Skin epidermis (tissue), 12 donors: ENCODE data around the gene DNM2.
"Not testable (repeated sequence)": the region's sequence is repeated elsewhere in the genome, so short reads cannot be mapped to it uniquely, and the experiment has no call there.

ENCODE experiments used
- H3K27ac ChIP-seq, 21 experiments: fragments of 200-600 bp; sonication (generic) in 11 of 21; one replicate each; pipeline ENCODE4 v1.5.0; 2020; ENCODE audit warnings: mild to moderate bottlenecking in 3 of 21, inconsistent platforms in 2 of 21, moderate library complexity in 2 of 21
- H3K4me3 ChIP-seq, 7 experiments: fragments of 200-600 bp; sonication (generic) in 2 of 7; one replicate each; pipeline ENCODE4 v1.5.0; 2020; ENCODE audit warnings: inconsistent platforms in 2 of 7, mild to moderate bottlenecking in 2 of 7, moderate library complexity in 1 of 7

DNM2 gene

GRCh38 chr19:10719466-10719961 is 1.6 kb downstream of the DNM2 start:
- Histone ChIP-seq H3K4me3 (peak overlapping the region; percentile 75 to 100 (median 97)), H3K27ac (peak overlapping the region in 18 of 21 experiments; percentile 82 to 99 (median 94))

GRCh38 chr19:10720607-10721125 is 2.8 kb downstream of the DNM2 start:
- Histone ChIP-seq H3K4me3 (no peak overlapping the region), H3K27ac (no peak overlapping the region)

DNA sequence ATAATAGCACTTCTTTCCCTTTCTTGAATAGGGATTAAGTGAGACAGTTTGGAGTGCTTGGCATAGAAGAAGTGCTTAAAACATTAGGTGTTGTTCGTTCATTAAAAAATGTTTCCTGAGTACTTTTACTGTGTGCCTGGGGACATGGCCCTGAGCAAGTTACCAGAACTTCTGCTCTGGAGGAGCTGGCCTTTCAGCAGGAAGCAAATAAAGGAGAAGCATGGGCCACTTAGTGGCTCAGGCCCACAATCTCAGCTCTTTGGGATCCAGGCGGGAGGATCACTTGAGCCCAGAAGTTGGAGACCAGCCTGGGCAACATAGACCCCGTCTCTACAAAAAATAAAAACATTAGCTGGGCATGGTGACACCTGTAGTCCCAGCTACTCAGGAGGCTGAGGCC is 5.7 kb downstream of the DNM2 start:
- Histone ChIP-seq H3K4me3 (no peak overlapping the region), H3K27ac (no peak overlapping the region)

GRCh38 chr19:10724573-10725071 is 6.7 kb downstream of the DNM2 start:
- H3K27ac ChIP-seq: peak overlapping the region in 7 of 21 experiments; percentile 8 to 55 (median 26)

GRCh38 chr19:10725415-10725814 is 7.5 kb downstream of the DNM2 start:
- no peak overlapping the region for H3K4me3 ChIP-seq
- H3K27ac ChIP-seq: peak overlapping the region in 2 of 21 experiments; percentile 15 to 24

More at GRCh38 chr19:10724573-10725071, 6.7 kb downstream of the DNM2 start:
- H3K4me3 ChIP-seq: no peak overlapping the region

- Histone ChIP-seq H3K27ac (no peak overlapping the region), H3K4me3 (no peak overlapping the region)
These were observed 8.4 kb downstream of the DNM2 start for GRCh38 chr19:10726268-10726667.

DNA sequence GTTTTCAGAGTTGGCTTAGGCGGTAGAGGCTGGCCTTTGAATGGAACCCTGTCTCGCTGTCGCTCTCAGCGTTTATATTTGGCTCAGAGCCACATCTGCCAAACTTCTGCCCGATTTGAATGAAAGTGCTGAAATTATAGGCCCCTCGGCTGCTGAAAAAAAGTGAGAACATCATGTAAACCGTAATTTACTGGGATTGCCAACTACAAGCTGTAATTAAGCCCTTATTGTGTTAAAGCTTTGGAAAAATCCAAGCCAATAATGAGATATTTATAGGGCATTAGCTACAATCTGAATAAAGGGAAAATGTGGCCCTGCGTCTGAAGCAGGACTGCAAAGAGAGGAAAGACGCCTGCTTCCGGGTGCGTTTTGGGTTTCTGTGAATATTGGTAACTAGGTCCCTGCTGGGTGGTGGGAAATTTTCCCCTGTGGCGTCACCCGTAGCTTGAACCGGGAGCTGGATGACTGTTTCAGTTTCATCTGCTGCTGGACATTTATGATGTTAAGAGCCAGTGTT is 9.9 kb downstream of the DNM2 start:
- peak overlapping the region in 4 of 21 experiments; percentile 3 to 49 (median 32) for H3K27ac ChIP-seq
- no peak overlapping the region for H3K4me3 ChIP-seq

GRCh38 chr19:10729411-10729810 is 11.5 kb downstream of the DNM2 start:
- Histone ChIP-seq H3K27ac (peak overlapping the region in 2 of 21 experiments; percentile 31 to 68), H3K4me3 (no peak overlapping the region)

- H3K4me3 ChIP-seq: no peak overlapping the region
- peak overlapping the region in 19 of 21 experiments; percentile 18 to 84 (median 65) for H3K27ac ChIP-seq
These were observed 13.1 kb downstream of the DNM2 start for GRCh38 chr19:10730932-10731331.

- Histone ChIP-seq H3K4me3 (no peak overlapping the region), H3K27ac (no peak overlapping the region)
These were observed 17.9 kb downstream of the DNM2 start for GRCh38 chr19:10735741-10736140.

- Histone ChIP-seq H3K4me3 (no peak overlapping the region), H3K27ac (no peak overlapping the region)
These were observed 18.3 kb downstream of the DNM2 start for GRCh38 chr19:10736189-10736588.

GRCh38 chr19:10736916-10737551 is 19.2 kb downstream of the DNM2 start:
- peak overlapping the region in 1 of 21 experiments; percentile 31 for H3K27ac ChIP-seq

DNA sequence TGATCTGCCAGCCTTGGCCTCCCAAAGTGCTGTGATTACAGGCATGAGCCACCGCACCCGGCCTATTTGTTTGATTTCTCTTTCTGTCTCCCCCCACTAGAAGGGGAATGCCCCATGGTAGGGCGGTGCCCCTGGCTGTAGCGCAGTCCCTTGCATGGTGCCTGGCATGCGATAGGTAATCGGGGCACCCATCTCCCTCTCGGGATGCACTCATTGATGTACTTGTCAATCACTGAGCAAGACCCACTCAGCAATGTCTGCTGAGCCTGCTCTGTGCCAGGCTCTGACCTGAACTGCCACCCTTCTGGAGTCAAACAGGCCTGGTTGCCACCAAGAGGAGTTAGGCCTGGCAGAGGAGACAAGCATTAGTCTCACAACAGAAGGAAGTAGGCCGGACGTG is 19.8 kb downstream of the DNM2 start:
- Histone ChIP-seq H3K4me3 (no peak overlapping the region), H3K27ac (peak overlapping the region in 5 of 21 experiments; percentile 5 to 56 (median 37))

More at GRCh38 chr19:10736916-10737551, 19.2 kb downstream of the DNM2 start:
- no peak overlapping the region for H3K4me3 ChIP-seq

GRCh38 chr19:10740798-10741197 is 22.9 kb downstream of the DNM2 start:
- Histone ChIP-seq H3K4me3 (no peak overlapping the region), H3K27ac (no peak overlapping the region)

DNA sequence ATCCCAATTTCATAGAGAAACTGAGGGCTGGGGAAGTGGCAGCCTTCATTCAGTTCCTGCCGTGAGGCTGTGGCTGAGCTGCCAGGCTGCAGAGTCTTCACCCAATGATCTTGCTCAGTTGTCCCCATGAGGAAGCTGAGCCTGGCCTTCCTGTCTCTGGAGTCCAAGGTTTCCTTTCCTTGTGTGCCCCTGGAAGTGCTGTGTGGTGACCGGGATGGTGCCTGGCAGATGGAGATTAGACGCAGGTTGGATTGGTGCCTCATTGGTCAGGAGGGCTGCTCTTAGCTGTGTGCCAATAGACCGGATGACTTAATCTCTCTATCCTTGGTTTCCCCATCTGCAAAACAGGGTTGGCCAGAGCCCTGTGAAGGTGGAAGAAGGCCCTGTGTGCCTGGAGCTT is 24.6 kb downstream of the DNM2 start:
- no peak overlapping the region for H3K4me3 ChIP-seq
- peak overlapping the region in 2 of 21 experiments; percentile 6 to 10 for H3K27ac ChIP-seq

DNA sequence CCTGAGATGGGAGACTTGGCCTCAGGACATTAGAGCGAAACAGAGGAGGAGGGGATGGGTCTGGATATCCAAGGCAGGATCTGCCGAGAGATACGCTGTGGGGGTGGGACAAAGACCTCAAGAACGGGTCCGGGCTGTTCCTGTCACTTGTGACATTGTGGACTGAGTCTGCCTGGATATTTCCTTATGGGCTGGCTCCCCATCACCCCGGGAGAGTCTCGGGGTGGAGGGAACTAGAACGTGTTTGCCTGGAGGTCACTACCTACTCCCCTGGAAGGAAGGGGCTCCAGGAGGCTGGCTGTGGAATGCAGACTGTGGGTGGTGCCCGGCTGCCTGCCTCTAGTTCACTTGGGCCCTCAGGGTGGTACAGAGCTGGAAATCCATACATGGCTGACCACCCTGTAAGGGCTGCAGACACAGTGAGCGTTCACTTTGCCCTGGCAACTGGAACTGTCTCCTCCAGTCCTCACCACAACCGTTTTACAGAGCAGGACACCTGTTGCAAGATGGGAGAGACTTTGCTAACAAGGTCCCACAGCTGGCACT is 26.4 kb downstream of the DNM2 start:
- peak overlapping the region in 8 of 21 experiments; percentile 11 to 44 (median 22) for H3K27ac ChIP-seq
- no peak overlapping the region for H3K4me3 ChIP-seq

DNA sequence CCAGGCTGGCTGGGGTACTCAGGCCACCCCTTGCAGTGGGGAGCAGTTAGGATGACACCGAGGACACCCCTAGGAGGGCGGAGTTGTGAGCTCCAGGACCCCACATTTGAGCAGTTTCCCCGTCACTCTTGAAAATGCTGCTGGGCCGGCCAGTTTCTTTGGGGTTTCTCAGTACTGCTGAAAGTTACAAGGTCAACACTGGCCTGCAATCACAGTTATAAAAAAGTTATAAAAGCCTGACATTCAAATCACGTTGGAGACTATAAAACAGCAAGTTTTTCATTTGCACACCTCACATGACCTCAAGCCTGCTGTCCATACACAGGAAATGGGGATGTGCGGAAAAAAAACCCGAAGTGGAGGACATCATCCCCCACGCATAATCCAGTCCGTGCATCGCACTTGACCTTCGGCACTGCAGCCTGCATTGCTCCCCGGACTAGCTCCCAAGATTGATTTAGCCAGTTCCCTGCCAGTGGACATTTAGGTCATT is 27.0 kb downstream of the DNM2 start:
- peak overlapping the region in 5 of 21 experiments; percentile 13 to 44 (median 16) for H3K27ac ChIP-seq

GRCh38 chr19:10746437-10746836 is 28.6 kb downstream of the DNM2 start:
- not testable (repeated sequence) for H3K4me3 ChIP-seq, H3K27ac ChIP-seq

More for the DNA sequence above, 27.0 kb downstream of the DNM2 start:
- no peak overlapping the region for H3K4me3 ChIP-seq

DNA sequence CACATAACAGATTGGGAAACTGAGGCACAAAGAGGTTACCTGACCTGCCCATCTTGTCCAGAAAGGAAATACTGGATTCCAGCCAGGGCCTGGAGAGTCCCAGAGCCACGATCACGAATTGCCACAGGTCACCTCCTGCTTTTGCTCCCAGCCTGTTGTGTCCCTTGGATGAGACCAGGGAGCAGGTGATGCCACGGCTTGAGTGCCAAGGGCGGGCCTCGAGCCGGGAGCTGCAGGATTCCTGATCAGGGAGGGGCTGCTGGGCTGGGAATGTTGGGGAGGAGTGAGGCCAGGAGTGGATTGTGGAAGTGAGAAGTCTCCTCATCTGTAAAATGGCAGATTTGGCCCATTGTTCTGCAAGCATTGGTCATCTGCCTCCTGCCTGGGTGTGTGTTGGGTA is 29.4 kb downstream of the DNM2 start:
- peak overlapping the region in 11 of 21 experiments; percentile 1 to 79 (median 59) for H3K27ac ChIP-seq
- no peak overlapping the region for H3K4me3 ChIP-seq

DNA sequence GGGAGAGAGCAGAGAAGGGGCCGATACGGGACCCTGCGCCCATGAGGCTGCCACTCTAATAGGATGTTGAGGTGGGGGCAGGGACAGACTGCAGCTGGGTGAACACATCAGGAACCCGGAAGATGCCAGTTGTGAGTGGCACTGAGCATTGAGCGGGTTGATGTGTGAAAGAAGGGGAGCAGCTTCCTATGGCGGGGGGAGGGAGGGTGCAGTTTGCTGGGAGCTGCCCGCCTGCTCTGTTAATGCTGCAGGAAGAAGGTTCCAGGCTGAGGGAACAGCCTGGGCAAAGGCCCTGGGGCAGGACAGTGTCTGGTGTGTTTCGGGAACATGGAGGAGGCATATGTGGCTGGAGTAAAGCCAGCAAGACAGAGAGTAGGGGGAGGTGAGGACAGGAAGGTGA is 29.8 kb downstream of the DNM2 start:
- H3K4me3 ChIP-seq: no peak overlapping the region
- peak overlapping the region in 15 of 21 experiments; percentile 1 to 79 (median 59) for H3K27ac ChIP-seq
